HFFc6 (cell line): ENCODE results near the gene USP43. TPM values are rescaled to one million over a fixed set of nuclear protein-coding genes. Genes with fewer than 3 reads are reported as not detected.

ENCODE experiments used
- DNase-seq: peaks from one replicate; pipeline ENCODE4 v3.0.0-alpha.2; 2018
- H3K27ac Mint-ChIP-seq: 2 replicates; pipeline ENCODE4 v1.8.0; 2020; ENCODE audit warnings: mild to moderate bottlenecking, mixed read lengths
- H3K27me3 Mint-ChIP-seq: 2 replicates; pipeline ENCODE4 v1.8.0; 2021; ENCODE audit warnings: mild to moderate bottlenecking, moderate library complexity, mixed read lengths; ENCODE audit not compliant: insufficient read depth
- H3K36me3 Mint-ChIP-seq: 2 replicates; pipeline ENCODE4 v1.8.0; 2021; ENCODE audit warnings: low read depth, mixed read lengths
- H3K4me1 Mint-ChIP-seq: 2 replicates; pipeline ENCODE4 v1.8.0; 2020; ENCODE audit warnings: low read depth, mixed read lengths
- H3K4me3 Mint-ChIP-seq: 2 replicates; pipeline ENCODE4 v1.8.0; 2020; ENCODE audit warnings: mild to moderate bottlenecking, moderate library complexity, mixed read lengths
- H3K9me3 Mint-ChIP-seq: 2 replicates; pipeline ENCODE4 v1.8.0; 2020; ENCODE audit warnings: mild to moderate bottlenecking, mixed read lengths
- total RNA-seq, 6 experiments: library from RNA; stranded (reverse); fragmentation: NEBNext Ultra II Directional; extraction: Animal tissue kit (Norgen Biotek cat#: 25700); gene quantifications; 2 replicates in 1 of 6; 3 replicates in 5 of 6; pipeline ENCODE4 v1.2.3, GENCODE V29; 2021
- TF ChIP-seq, protein P1 (sequence below): fragments of 200-600 bp; sonication (generic); IDR thresholded peaks from 2 replicates; pipeline ENCODE4 v1.5.0; 2021; ENCODE audit warnings: antibody characterized with exemption, mild to moderate bottlenecking

The USP43 gene
- total RNA-seq, 6 experiments from 2014 or later, result 0.09 TPM; not detected in 5

DNA sequence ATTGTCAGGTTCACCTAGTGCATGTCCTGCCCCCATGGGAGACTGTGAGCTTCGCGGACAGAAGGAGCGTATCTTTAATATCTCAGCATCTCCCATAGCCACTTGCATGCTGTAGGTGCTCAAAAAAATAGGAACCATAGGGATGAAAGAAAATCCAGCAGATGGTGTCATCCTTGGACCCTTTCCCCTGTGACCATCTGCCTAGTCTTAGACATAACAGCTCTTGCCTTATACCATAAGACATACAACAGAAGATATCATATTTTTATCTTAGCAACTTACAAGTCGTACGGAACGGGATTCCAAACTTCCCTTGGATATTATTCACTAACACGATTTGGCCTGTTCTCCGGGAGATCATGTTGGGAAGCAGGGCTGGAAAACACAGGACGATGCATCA, 131.6 kb downstream of the USP43 start:
- TF ChIP-seq, protein P1, sequence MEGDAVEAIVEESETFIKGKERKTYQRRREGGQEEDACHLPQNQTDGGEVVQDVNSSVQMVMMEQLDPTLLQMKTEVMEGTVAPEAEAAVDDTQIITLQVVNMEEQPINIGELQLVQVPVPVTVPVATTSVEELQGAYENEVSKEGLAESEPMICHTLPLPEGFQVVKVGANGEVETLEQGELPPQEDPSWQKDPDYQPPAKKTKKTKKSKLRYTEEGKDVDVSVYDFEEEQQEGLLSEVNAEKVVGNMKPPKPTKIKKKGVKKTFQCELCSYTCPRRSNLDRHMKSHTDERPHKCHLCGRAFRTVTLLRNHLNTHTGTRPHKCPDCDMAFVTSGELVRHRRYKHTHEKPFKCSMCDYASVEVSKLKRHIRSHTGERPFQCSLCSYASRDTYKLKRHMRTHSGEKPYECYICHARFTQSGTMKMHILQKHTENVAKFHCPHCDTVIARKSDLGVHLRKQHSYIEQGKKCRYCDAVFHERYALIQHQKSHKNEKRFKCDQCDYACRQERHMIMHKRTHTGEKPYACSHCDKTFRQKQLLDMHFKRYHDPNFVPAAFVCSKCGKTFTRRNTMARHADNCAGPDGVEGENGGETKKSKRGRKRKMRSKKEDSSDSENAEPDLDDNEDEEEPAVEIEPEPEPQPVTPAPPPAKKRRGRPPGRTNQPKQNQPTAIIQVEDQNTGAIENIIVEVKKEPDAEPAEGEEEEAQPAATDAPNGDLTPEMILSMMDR, result no peak
- peaks cover 7% of the 10 kb centered on the region; the same call in 1 of the 2 replicates for H3K9me3 Mint-ChIP-seq

More for the DNA sequence above, 131.6 kb downstream of the USP43 start:
- Mint-ChIP-seq H3K4me1 (no peaks in the 10 kb centered on the region), H3K4me3 (no peak overlapping the region), H3K27ac (no peak overlapping the region), H3K27me3 (peaks cover 1% of the 10 kb centered on the region), H3K36me3 (no peaks in the 10 kb centered on the region)
- DNase-seq, result no peak

Other genes with a start within 250 kb of the USP43 start
- gene STX8, start 69.7 kb upstream of the USP43 start, total RNA-seq, result 10 to 100 TPM; 48.9 to 73.8 (median 60.9) TPM
- not detected for gene CFAP52, start 68.9 kb upstream of the USP43 start, total RNA-seq
- gene DHRS7C, start 146.1 kb downstream of the USP43 start, total RNA-seq, result not detected
- not detected for gene GSG1L2, start 176.6 kb downstream of the USP43 start, total RNA-seq
- gene GLP2R, start 180.4 kb downstream of the USP43 start, total RNA-seq, result not detected